GM12878 (cell line): Measurements from ENCODE around the gene PRR3. TPM values are rescaled to one million over a fixed set of nuclear protein-coding genes. Genes with fewer than 3 reads are reported as not detected.
A peak's percentile ranks its signal among the peaks of the same experiment; 100 is the strongest.

Source experiments
- ATAC-seq: fragments of 200-7000 bp; cut with Tn5 transposase; 3 replicates; pipeline ENCODE4 v1.9.1; 2020; ENCODE audit warnings: mild to moderate bottlenecking, moderate library complexity
- BruUV-seq: library from RNA; stranded (reverse); fragments of 400-500 nt; replicated peaks from 2 replicates; lab custom pipeline; 2021; lab: Mats Ljungman, UMichigan
- CTCF ChIA-PET: fragments of 300-600 bp; sonication (Branson Sonifier 250); formaldehyde crosslinking; extraction: SDS; loops from one replicate; lab custom pipeline; 2021; ENCODE audit warnings: inconsistent platforms; lab: Yijun Ruan, JAX
- POLR2A ChIA-PET: fragments of 350-600 bp; formaldehyde crosslinking; extraction: SDS; loops from one replicate; lab custom pipeline; 2021; ENCODE audit warnings: inconsistent platforms; lab: Charles Lee
- RAD21 ChIA-PET: fragments of 300-600 bp; sonication (Branson Sonifier 250); formaldehyde crosslinking; loops from one replicate; lab custom pipeline; 2023; ENCODE audit warnings: antibody characterized with exemption; ENCODE audit not compliant: unreplicated experiment; lab: Charles Lee
- SMC1A ChIA-PET: fragments of 300-600 bp; sonication (Branson Sonifier 250); formaldehyde crosslinking; loops from one replicate; lab custom pipeline; 2023; ENCODE audit not compliant: unreplicated experiment, uncharacterized antibody; lab: Charles Lee
- DNase-seq: peaks from one replicate; pipeline ENCODE4 v3.0.0-alpha.2; 2011; ENCODE audit warnings: low read depth, low spot score
- FAIRE-seq: peaks from 3 replicates; lab custom pipeline; 2011; peaks lifted over from hg19 to GRCh38; lab: Jason Lieb, UNC
- H2AFZ ChIP-seq: 2 replicates; pipeline ENCODE4 v1.6.0; 2011; ENCODE audit warnings: low read depth, low read length, control low read depth; ENCODE audit not compliant: control insufficient read depth
- H3K27ac ChIP-seq: 2 replicates; pipeline ENCODE4 v1.5.1; 2011; ENCODE audit warnings: control low read depth; ENCODE audit not compliant: control insufficient read depth, insufficient read depth
- H3K27me3 ChIP-seq, 2 experiments: replicated peaks in 1 of 2; 2 replicates each; pipeline versions ENCODE4 v1.6.0 to v1.6.1; 2011; ENCODE audit warnings: low read length in 1 of 2; ENCODE audit not compliant: control insufficient read depth in 2 of 2, insufficient read depth in 2 of 2
- H3K36me3 ChIP-seq, 2 experiments: 2 replicates each; pipeline ENCODE4 v1.5.1; 2011; ENCODE audit warnings: low read length in 1 of 2; ENCODE audit not compliant: control insufficient read depth in 2 of 2, insufficient read depth in 2 of 2
- H3K4me1 ChIP-seq: 2 replicates; pipeline ENCODE4 v1.6.1; 2011; ENCODE audit warnings: mild to moderate bottlenecking, low read length, moderate library complexity, mixed read lengths; ENCODE audit not compliant: control insufficient read depth, insufficient read depth
- H3K4me2 ChIP-seq: 2 replicates; pipeline ENCODE4 v1.6.0; 2011; ENCODE audit warnings: control low read depth; ENCODE audit not compliant: control insufficient read depth, insufficient read depth
- H3K4me3 ChIP-seq: fragments of 200-600 bp; sonication (generic); 2 replicates; pipeline ENCODE4 v1.5.1; 2016
- H3K79me2 ChIP-seq: 2 replicates; pipeline ENCODE4 v1.6.0; 2011; ENCODE audit warnings: low read length; ENCODE audit not compliant: control insufficient read depth, insufficient read depth
- H3K9ac ChIP-seq: 2 replicates; pipeline ENCODE4 v1.8.0; 2011; ENCODE audit warnings: low read length, control low read depth, mixed read lengths; ENCODE audit not compliant: control insufficient read depth, insufficient read depth
- H3K9me3 ChIP-seq: replicated peaks from 3 replicates; pipeline ENCODE4 v1.5.1; 2011; ENCODE audit warnings: mild to moderate bottlenecking, low read length; ENCODE audit not compliant: control insufficient read depth, insufficient read depth
- H4K20me1 ChIP-seq: 2 replicates; pipeline ENCODE4 v1.6.0; 2011; ENCODE audit not compliant: control insufficient read depth, insufficient read depth
- CBFB ChIP-seq: IDR thresholded peaks from 2 replicates; pipeline ENCODE4 v1.6.1; 2016; ENCODE audit warnings: antibody characterized with exemption, low read depth
- FOXM1 ChIP-seq: IDR thresholded peaks from 2 replicates; pipeline ENCODE4 v1.6.1; 2012; ENCODE audit warnings: low read depth, mild to moderate bottlenecking, inconsistent platforms, low read length, moderate library complexity
- LARP7 ChIP-seq: fragments of 450-650 bp; IDR thresholded peaks from 2 replicates; pipeline ENCODE4 v1.6.1; 2017; ENCODE audit warnings: mild to moderate bottlenecking
- NR2C2 ChIP-seq: IDR thresholded peaks from 2 replicates; pipeline ENCODE4 v1.6.1; 2011; ENCODE audit warnings: borderline replicate concordance, low read depth; ENCODE audit not compliant: control insufficient read depth, insufficient read length
- NR2F1 ChIP-seq: fragments of 450-650 bp; conservative IDR thresholded peaks from 2 replicates; pipeline ENCODE4 v1.6.1; 2017; ENCODE audit warnings: mild to moderate bottlenecking
- SIX5 ChIP-seq: IDR thresholded peaks from 2 replicates; pipeline ENCODE4 v1.6.1; 2011; ENCODE audit warnings: mild to moderate bottlenecking, low read depth, low read length, moderate library complexity; ENCODE audit not compliant: severe bottlenecking
- YBX1 ChIP-seq: fragments of 450-650 bp; IDR thresholded peaks from 2 replicates; pipeline ENCODE4 v1.6.1; 2016; ENCODE audit warnings: antibody characterized with exemption
- YY1 ChIP-seq: IDR thresholded peaks from 2 replicates; pipeline ENCODE4 v1.6.1; 2011; ENCODE audit warnings: low read depth, mild to moderate bottlenecking, low read length
- WGBS: methylation state at CpG from one replicate; pipeline ENCODE4 v1.1.6; 2016; ENCODE audit warnings: low lambda C conversion rate; ENCODE audit not compliant: insufficient replicate concordance, insufficient coverage; ENCODE audit errors: missing lambda C conversion rate; 5-methylcytosine and 5-hydroxymethylcytosine counted together
- in situ Hi-C: fragments of 300-500 bp; cut with MboI; formaldehyde crosslinking; loops from 9 replicates; pipeline ENCODE4 v1.14.3; 2018; ENCODE audit warnings: mixed read lengths
- intact Hi-C: fragments of 100-400 bp; cut with micrococcal nuclease; formaldehyde crosslinking; loops from one replicate; pipeline ENCODE4 v1.14.2; 2022; ENCODE audit not compliant: unreplicated experiment
- polyA plus RNA-seq, 11 experiments: library from polyadenylated mRNA; depleted of rRNA in 4 of 11; unstranded in 6 of 11; stranded (reverse) in 5 of 11; fragments of >200 nt; fragmentation: Nextera tagmentation in 4 of 11; fragmentation: Illumina TruSeq in 1 of 11; extraction: Ambion mirVana in 4 of 11; extraction: Trizol in 1 of 11; gene quantifications; 1 replicate in 1 of 11; 2 replicates in 10 of 11; pipeline versions ENCODE4 v1.2.1 to v1.2.3, GENCODE V29; 2011 to 2016; ENCODE audit warnings: inconsistent platforms in 2 of 11, missing spikeins in 2 of 11, low read depth in 1 of 11
- total RNA-seq, 4 experiments: library from RNA; depleted of rRNA in 3 of 4; stranded (reverse); fragments of >200 nt in 3 of 4; fragmentation: Illumina TruSeq in 1 of 4; extraction: Trizol in 1 of 4; gene quantifications; 2 replicates each; pipeline versions ENCODE4 v1.2.1 to v1.2.3, GENCODE V29; 2013 to 2021
- TF ChIP-seq, protein P1 (sequence below): fragments of 150-350 bp; IDR thresholded peaks from 2 replicates; pipeline ENCODE4 v1.6.1; 2016; ENCODE audit warnings: low read depth, low read length
- TF ChIP-seq, protein P2 (sequence below): fragments of 450-650 bp; conservative IDR thresholded peaks from 2 replicates; pipeline ENCODE4 v1.6.1; 2017; ENCODE audit warnings: mild to moderate bottlenecking, moderate library complexity
- TF ChIP-seq, protein P3 (sequence below): fragments of 450-650 bp; IDR thresholded peaks from 2 replicates; pipeline ENCODE4 v1.6.1; 2016; ENCODE audit warnings: mild to moderate bottlenecking

PRR3 gene
- total and polyA plus RNA-seq, 10 of the 15 experiments (the other 5 are each of a cell fraction or from before 2014, with no cell fraction given), result 14.0 to 38.2 (median 20.5) TPM

DNA sequence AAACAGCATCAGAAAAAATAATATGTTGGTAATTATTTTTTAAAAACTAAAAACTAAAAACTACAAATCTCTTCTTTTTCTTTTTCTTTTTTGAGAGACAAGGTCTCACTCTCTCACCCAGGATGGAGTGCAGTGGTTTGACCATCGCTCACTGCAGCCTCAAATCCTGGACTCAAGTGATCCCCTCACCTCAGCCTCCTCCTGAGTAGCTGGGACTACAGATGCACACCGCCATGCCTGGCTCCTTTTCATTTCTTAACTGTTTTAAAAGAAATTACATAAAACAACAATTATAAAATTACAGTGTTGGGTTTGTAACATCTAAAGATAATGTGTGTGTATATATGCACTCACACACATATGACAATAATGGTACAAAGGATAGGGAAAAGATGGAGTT is 43.6 kb upstream of the PRR3 start:
- Histone ChIP-seq H2AFZ (no peak overlapping the region), H3K9me3 (peaks cover 4% of the 10 kb centered on the region; the same call in 1 of the 3 replicates), H3K27ac (no peak overlapping the region), H3K4me3 (no peak overlapping the region), H3K27me3 (no peaks in the 10 kb centered on the region), H3K79me2 (no peaks in the 10 kb centered on the region), H3K36me3 (no peaks in the 10 kb centered on the region), H3K4me2 (no peak overlapping the region), H3K4me1 (peaks cover 39% of the 10 kb centered on the region), H3K9ac (no peak overlapping the region), H4K20me1 (no peaks in the 10 kb centered on the region)
- FAIRE-seq (no peak), ATAC-seq (no peak), DNase-seq (no peak)
- 96% methylated on average over 2 of the region's 2 CpGs for WGBS
- TF ChIP-seq NR2C2 (no peak), NR2F1 (no peak), SIX5 (no peak), FOXM1 (no peak), YY1 (no peak)
- no TSS peak for BruUV-seq
- in situ Hi-C loops, result no loop called here
- ChIA-PET SMC1A (interaction anchor here (0.6 to 2.5 kb wide), 5 partner anchors 16 to 852 kb away, joined by 3 to 11 read pairs (median 3); no protein-coding TSS in a partner anchor), CTCF (interaction anchor here (1.0 to 1.4 kb wide), 4 partner anchors 14 to 166 kb away, joined by 3 to 5 read pairs (median 3); no protein-coding TSS in a partner anchor), POLR2A (interaction anchor here (0.5 to 1.2 kb wide), 2 partner anchors 17 to 101 kb away, joined by 3 to 4 read pairs; no protein-coding TSS in a partner anchor), RAD21 (no interaction called here)
- intact Hi-C loops, result no loop called here

DNA sequence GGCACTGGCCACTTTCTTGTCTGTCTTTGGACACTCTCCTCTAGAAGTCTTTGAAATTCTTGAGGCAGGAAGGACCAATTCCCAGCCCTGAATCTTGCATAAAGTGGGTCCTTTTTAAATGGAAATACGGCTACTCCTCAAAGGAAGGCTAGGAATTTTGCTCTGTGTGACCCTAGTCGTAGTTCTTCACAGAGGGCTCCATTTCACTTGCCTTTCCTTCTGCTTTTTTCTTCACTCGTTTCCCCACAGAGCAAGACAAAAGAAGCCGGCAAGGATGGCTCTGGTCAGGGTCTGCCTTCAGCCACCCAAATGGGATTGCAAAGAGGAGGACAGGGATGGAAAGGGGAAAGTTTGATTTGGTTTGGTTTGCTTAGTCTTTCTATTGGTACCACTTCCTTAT is 42.0 kb upstream of the PRR3 start:
- no peak for FAIRE-seq
- POLR2A ChIA-PET, result interaction anchor here (0.6 kb wide), 1 partner anchor 15 kb away, joined by 3 read pairs; no protein-coding TSS in a partner anchor
- TF ChIP-seq, protein P1, sequence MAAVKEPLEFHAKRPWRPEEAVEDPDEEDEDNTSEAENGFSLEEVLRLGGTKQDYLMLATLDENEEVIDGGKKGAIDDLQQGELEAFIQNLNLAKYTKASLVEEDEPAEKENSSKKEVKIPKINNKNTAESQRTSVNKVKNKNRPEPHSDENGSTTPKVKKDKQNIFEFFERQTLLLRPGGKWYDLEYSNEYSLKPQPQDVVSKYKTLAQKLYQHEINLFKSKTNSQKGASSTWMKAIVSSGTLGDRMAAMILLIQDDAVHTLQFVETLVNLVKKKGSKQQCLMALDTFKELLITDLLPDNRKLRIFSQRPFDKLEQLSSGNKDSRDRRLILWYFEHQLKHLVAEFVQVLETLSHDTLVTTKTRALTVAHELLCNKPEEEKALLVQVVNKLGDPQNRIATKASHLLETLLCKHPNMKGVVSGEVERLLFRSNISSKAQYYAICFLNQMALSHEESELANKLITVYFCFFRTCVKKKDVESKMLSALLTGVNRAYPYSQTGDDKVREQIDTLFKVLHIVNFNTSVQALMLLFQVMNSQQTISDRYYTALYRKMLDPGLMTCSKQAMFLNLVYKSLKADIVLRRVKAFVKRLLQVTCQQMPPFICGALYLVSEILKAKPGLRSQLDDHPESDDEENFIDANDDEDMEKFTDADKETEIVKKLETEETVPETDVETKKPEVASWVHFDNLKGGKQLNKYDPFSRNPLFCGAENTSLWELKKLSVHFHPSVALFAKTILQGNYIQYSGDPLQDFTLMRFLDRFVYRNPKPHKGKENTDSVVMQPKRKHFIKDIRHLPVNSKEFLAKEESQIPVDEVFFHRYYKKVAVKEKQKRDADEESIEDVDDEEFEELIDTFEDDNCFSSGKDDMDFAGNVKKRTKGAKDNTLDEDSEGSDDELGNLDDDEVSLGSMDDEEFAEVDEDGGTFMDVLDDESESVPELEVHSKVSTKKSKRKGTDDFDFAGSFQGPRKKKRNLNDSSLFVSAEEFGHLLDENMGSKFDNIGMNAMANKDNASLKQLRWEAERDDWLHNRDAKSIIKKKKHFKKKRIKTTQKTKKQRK, result no peak
- no peak for TF ChIP-seq LARP7
- TF ChIP-seq, protein P2, sequence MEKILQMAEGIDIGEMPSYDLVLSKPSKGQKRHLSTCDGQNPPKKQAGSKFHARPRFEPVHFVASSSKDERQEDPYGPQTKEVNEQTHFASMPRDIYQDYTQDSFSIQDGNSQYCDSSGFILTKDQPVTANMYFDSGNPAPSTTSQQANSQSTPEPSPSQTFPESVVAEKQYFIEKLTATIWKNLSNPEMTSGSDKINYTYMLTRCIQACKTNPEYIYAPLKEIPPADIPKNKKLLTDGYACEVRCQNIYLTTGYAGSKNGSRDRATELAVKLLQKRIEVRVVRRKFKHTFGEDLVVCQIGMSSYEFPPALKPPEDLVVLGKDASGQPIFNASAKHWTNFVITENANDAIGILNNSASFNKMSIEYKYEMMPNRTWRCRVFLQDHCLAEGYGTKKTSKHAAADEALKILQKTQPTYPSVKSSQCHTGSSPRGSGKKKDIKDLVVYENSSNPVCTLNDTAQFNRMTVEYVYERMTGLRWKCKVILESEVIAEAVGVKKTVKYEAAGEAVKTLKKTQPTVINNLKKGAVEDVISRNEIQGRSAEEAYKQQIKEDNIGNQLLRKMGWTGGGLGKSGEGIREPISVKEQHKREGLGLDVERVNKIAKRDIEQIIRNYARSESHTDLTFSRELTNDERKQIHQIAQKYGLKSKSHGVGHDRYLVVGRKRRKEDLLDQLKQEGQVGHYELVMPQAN, result no peak
- no peak for TF ChIP-seq YBX1
- TF ChIP-seq CBFB, result no peak
- TF ChIP-seq, protein P3, sequence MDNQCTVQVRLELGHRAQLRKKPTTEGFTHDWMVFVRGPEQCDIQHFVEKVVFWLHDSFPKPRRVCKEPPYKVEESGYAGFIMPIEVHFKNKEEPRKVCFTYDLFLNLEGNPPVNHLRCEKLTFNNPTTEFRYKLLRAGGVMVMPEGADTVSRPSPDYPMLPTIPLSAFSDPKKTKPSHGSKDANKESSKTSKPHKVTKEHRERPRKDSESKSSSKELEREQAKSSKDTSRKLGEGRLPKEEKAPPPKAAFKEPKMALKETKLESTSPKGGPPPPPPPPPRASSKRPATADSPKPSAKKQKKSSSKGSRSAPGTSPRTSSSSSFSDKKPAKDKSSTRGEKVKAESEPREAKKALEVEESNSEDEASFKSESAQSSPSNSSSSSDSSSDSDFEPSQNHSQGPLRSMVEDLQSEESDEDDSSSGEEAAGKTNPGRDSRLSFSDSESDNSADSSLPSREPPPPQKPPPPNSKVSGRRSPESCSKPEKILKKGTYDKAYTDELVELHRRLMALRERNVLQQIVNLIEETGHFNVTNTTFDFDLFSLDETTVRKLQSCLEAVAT, result no peak

More for the DNA sequence above, 42.0 kb upstream of the PRR3 start:
- Histone ChIP-seq H3K27me3 (no peaks in the 10 kb centered on the region), H3K4me3 (no peak overlapping the region), H3K27ac (no peak overlapping the region), H3K9ac (no peak overlapping the region), H3K4me1 (peaks cover 22% of the 10 kb centered on the region), H3K9me3 (peaks cover 4% of the 10 kb centered on the region; the same call in 1 of the 3 replicates), H3K79me2 (no peaks in the 10 kb centered on the region), H3K4me2 (no peak overlapping the region), H2AFZ (no peak overlapping the region), H4K20me1 (no peaks in the 10 kb centered on the region), H3K36me3 (no peaks in the 10 kb centered on the region)
- ChIA-PET RAD21 (no interaction called here), SMC1A (interaction anchor here (1.6 kb wide), 1 partner anchor 21 kb away, joined by 5 read pairs; no protein-coding TSS in a partner anchor), CTCF (no interaction called here)
- 56% methylated on average over 4 of the region's 4 CpGs for WGBS
- intact Hi-C loops, result no loop called here
- ATAC-seq (no peak), DNase-seq (no peak)
- in situ Hi-C loops, result no loop called here
- TSS peak; percentile 81 for BruUV-seq
